Measurements from ENCODE around the gene PTTG1IP.

DNA sequence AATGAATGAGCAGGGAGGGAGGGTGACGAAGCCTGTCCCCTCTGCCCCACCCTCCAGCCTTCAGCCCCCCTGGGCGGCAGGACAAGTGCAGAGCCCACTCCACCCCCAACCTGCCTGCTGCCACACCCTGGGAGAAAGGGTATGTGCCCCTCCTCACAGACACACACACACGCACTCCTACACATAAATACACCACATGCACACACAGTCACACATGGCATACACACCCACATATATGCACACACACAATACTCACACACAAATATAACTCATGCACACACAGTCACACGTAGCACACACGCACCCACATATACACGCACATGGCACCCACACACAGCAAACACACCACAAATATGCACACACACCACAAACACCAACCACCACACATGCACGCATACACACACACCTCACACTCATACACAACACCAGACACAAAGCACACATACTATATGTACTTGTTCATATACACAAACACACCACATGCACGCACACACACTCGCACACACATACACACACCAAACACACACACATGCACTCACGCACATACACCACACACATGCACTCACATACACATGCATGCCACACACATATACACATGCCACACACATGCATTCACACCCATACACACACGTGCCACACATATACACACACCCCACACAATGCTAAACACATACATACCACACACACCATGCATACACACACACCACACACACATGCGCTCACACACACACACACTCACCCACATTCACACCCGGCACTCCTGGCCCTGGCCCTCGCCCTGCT is 30.8 kb upstream of the PTTG1IP start:
- TF ChIP-seq, protein P1, sequence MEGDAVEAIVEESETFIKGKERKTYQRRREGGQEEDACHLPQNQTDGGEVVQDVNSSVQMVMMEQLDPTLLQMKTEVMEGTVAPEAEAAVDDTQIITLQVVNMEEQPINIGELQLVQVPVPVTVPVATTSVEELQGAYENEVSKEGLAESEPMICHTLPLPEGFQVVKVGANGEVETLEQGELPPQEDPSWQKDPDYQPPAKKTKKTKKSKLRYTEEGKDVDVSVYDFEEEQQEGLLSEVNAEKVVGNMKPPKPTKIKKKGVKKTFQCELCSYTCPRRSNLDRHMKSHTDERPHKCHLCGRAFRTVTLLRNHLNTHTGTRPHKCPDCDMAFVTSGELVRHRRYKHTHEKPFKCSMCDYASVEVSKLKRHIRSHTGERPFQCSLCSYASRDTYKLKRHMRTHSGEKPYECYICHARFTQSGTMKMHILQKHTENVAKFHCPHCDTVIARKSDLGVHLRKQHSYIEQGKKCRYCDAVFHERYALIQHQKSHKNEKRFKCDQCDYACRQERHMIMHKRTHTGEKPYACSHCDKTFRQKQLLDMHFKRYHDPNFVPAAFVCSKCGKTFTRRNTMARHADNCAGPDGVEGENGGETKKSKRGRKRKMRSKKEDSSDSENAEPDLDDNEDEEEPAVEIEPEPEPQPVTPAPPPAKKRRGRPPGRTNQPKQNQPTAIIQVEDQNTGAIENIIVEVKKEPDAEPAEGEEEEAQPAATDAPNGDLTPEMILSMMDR (IDR thresholded peaks at IDR 0.05) = no peak
- TF ChIP-seq POLR2A (IDR thresholded peaks at IDR 0.05) (no peak), POLR2AphosphoS5 (IDR thresholded peaks at IDR 0.05) (no peak)

Measured in prostate gland (tissue), 2 donors.